ENCODE measurements around the gene CRYGB. TPM values are rescaled to one million over a fixed set of nuclear protein-coding genes. Genes with fewer than 3 reads are reported as not detected.
"Not testable (repeated sequence)": the region's sequence is repeated elsewhere in the genome, so short reads cannot be mapped to it uniquely, and the experiment has no call there.

The CRYGB gene
- polyA plus RNA-seq, 3 donors, result not detected

- 91 to 96% (median 95%) methylated on average over 4 of the region's 4 CpGs for WGBS, 3 donors
- no peak overlapping the region for H3K27ac ChIP-seq (ENCODE audit: low read depth, low read length)
Measured at GRCh38 chr2:208127090-208127489, 18.9 kb downstream of the CRYGB start.

GRCh38 chr2:208125251-208125650 is 20.7 kb downstream of the CRYGB start:
- H3K27ac ChIP-seq (ENCODE audit: low read depth, low read length), result no peak overlapping the region
- 72 to 87% (median 83%) methylated on average over 4 of the region's 4 CpGs for WGBS, 3 donors

GRCh38 chr2:208124013-208124715 is 21.8 kb downstream of the CRYGB start, which contains the start of gene CRYGD:
Gene CRYGD (minus strand): TSS chr2:208124524. CDS start chr2:208124473, 51 bp downstream.
- WGBS, 3 donors, result 4 to 18% (median 7%) methylated on average over 43 to 46 of the region's 46 CpGs

GRCh38 chr2:208122248-208122647 is 23.7 kb downstream of the CRYGB start:
- H3K27ac ChIP-seq (ENCODE audit: low read depth, low read length), result no peak overlapping the region
- 95 to 97% (median 97%) methylated on average over 1 of the region's 1 CpG for WGBS, 3 donors

More at GRCh38 chr2:208124013-208124715, 21.8 kb downstream of the CRYGB start, which contains the start of gene CRYGD:
- not testable (repeated sequence) for H3K27ac ChIP-seq (ENCODE audit: low read depth, low read length)

GRCh38 chr2:208118918-208119317 is 27.0 kb downstream of the CRYGB start:
- no peak overlapping the region for H3K27ac ChIP-seq (ENCODE audit: low read depth, low read length)
- WGBS, 3 donors, result 96 to 98% (median 96%) methylated on average over 3 of the region's 3 CpGs

- WGBS, 3 donors, result 74 to 96% (median 92%) methylated on average over 11 of the region's 11 CpGs
Measured at GRCh38 chr2:208117390-208117789, 28.6 kb downstream of the CRYGB start.

GRCh38 chr2:208112969-208113368 is 33.0 kb downstream of the CRYGB start:
- no peak overlapping the region for H3K27ac ChIP-seq (ENCODE audit: low read depth, low read length)
- 58 to 65% (median 59%) methylated on average over 7 of the region's 7 CpGs for WGBS, 3 donors

More at GRCh38 chr2:208117390-208117789, 28.6 kb downstream of the CRYGB start:
- not testable (repeated sequence) for H3K27ac ChIP-seq (ENCODE audit: low read depth, low read length)

GRCh38 chr2:208112273-208112745 is 33.6 kb downstream of the CRYGB start:
- WGBS, 3 donors, result 18 to 35% (median 23%) methylated on average over 33 to 35 of the region's 36 CpGs

GRCh38 chr2:208103616-208104015 is 42.3 kb downstream of the CRYGB start:
- no peak overlapping the region for H3K27ac ChIP-seq (ENCODE audit: low read depth, low read length)
- 81 to 92% (median 82%) methylated on average over 3 of the region's 3 CpGs for WGBS, 3 donors

More at GRCh38 chr2:208112273-208112745, 33.6 kb downstream of the CRYGB start:
- not testable (repeated sequence) for H3K27ac ChIP-seq (ENCODE audit: low read depth, low read length)

GRCh38 chr2:208101716-208102631 is 44.0 kb downstream of the CRYGB start:
- 33 to 50% (median 43%) methylated on average over 10 of the region's 10 CpGs for WGBS, 3 donors
- no peak overlapping the region for H3K27ac ChIP-seq (ENCODE audit: low read depth, low read length)

- H3K27ac ChIP-seq (ENCODE audit: low read depth, low read length), result no peak overlapping the region
Measured at GRCh38 chr2:208099682-208100470, 46.1 kb downstream of the CRYGB start.

GRCh38 chr2:208098701-208099100 is 47.3 kb downstream of the CRYGB start:
- WGBS, 3 donors, result 96 to 100% (median 100%) methylated on average over 1 of the region's 1 CpG
- not testable (repeated sequence) for H3K27ac ChIP-seq (ENCODE audit: low read depth, low read length)

More at GRCh38 chr2:208099682-208100470, 46.1 kb downstream of the CRYGB start:
- 65 to 80% (median 67%) methylated on average over 13 of the region's 13 CpGs for WGBS, 3 donors

- H3K27ac ChIP-seq (ENCODE audit: low read depth, low read length), result no peak overlapping the region
- 64 to 85% (median 71%) methylated on average over 2 of the region's 2 CpGs for WGBS, 3 donors
Measured at GRCh38 chr2:208098267-208098666, 47.7 kb downstream of the CRYGB start.

GRCh38 chr2:208097801-208098200 is 48.2 kb downstream of the CRYGB start:
- 72 to 88% (median 78%) methylated on average over 5 of the region's 5 CpGs for WGBS, 3 donors
- H3K27ac ChIP-seq (ENCODE audit: low read depth, low read length), result no peak overlapping the region

- WGBS, 3 donors, result 68 to 78% (median 78%) methylated on average over 3 of the region's 3 CpGs
- no peak overlapping the region for H3K27ac ChIP-seq (ENCODE audit: low read depth, low read length)
Measured at GRCh38 chr2:208097313-208097712, 48.6 kb downstream of the CRYGB start.

GRCh38 chr2:208096080-208096479 is 49.9 kb downstream of the CRYGB start:
- H3K27ac ChIP-seq (ENCODE audit: low read depth, low read length), result no peak overlapping the region
- WGBS, 3 donors, result 67 to 80% (median 69%) methylated on average over 3 of the region's 3 CpGs

- H3K27ac ChIP-seq (ENCODE audit: low read depth, low read length), result no peak overlapping the region
Measured at GRCh38 chr2:208093128-208093527, 52.8 kb downstream of the CRYGB start.

Measured in adipose tissue (tissue), 3 donors.